Ishikawa (cell line): ENCODE results near the gene TENM3.

Experiments used
- CEBPB ChIP-seq: IDR thresholded peaks from 2 replicates; pipeline ENCODE4 v1.6.1; 2012
- EGR1 ChIP-seq: IDR thresholded peaks from 2 replicates; pipeline ENCODE4 v1.6.1; 2012
- EP300 ChIP-seq: IDR thresholded peaks from 2 replicates; pipeline ENCODE4 v1.6.1; 2012; ENCODE audit warnings: borderline replicate concordance
- FOXM1 ChIP-seq: IDR thresholded peaks from 2 replicates; pipeline ENCODE4 v1.6.1; 2012; ENCODE audit warnings: low read depth, borderline replicate concordance
- MAX ChIP-seq: IDR thresholded peaks from 2 replicates; pipeline ENCODE4 v1.6.1; 2012
- NFIC ChIP-seq: IDR thresholded peaks from 2 replicates; pipeline ENCODE4 v1.6.1; 2012
- RAD21 ChIP-seq: IDR thresholded peaks from 2 replicates; pipeline ENCODE4 v1.6.1; 2012; ENCODE audit warnings: low read depth
- REST ChIP-seq: IDR thresholded peaks from 2 replicates; pipeline ENCODE4 v1.6.1; 2012; ENCODE audit warnings: low read depth, mild to moderate bottlenecking
- USF1 ChIP-seq: IDR thresholded peaks from 2 replicates; pipeline ENCODE4 v1.6.1; 2012
- YY1 ChIP-seq: IDR thresholded peaks from 2 replicates; pipeline ENCODE4 v1.6.1; 2012; ENCODE audit warnings: low read depth

GRCh38 chr4:182704077-182704476 is 460.9 kb downstream of the TENM3 start:
- no peak for TF ChIP-seq EGR1
- TF ChIP-seq CEBPB, result no peak
- TF ChIP-seq EP300, result no peak
- TF ChIP-seq YY1, result no peak
- no peak for TF ChIP-seq REST
- no peak for TF ChIP-seq MAX
- TF ChIP-seq RAD21, result no peak
- no peak for TF ChIP-seq FOXM1
- TF ChIP-seq NFIC, result no peak
- no peak for TF ChIP-seq USF1
